Urinary bladder (tissue), 4 donors: ENCODE data around the gene CSF1R. TPM values are rescaled to one million over a fixed set of nuclear protein-coding genes. Genes with fewer than 3 reads are reported as not detected.

Source experiments
- DNase-seq: peaks from one replicate; pipeline ENCODE4 v3.0.0-alpha.2; 2015; ENCODE audit errors: extremely low spot score
- H3K27ac ChIP-seq: one replicate; pipeline ENCODE4 v1.5.1; 2013; ENCODE audit warnings: low read depth, mild to moderate bottlenecking, moderate library complexity
- H3K36me3 ChIP-seq: one replicate; pipeline ENCODE4 v1.6.1; 2013; ENCODE audit warnings: mild to moderate bottlenecking, moderate library complexity; ENCODE audit not compliant: insufficient read depth
- H3K4me1 ChIP-seq: one replicate; pipeline ENCODE4 v1.6.1; 2013; ENCODE audit warnings: mild to moderate bottlenecking, moderate library complexity; ENCODE audit not compliant: insufficient read depth
- H3K4me3 ChIP-seq: one replicate; pipeline ENCODE4 v1.5.1; 2013; ENCODE audit warnings: low read depth, low read length
- WGBS: extraction: QIAGEN DNeasy Blood & Tissue Kit; methylation state at CpG from one replicate; pipeline ENCODE4 v1.1.7; 2013; 5-methylcytosine and 5-hydroxymethylcytosine counted together
- polyA plus RNA-seq: library from polyadenylated mRNA; stranded (reverse); fragments of 200-250 nt; gene quantifications from one replicate; pipeline ENCODE4 v1.2.3, GENCODE V29; 2013
- total RNA-seq: library from RNA; depleted of rRNA; stranded (reverse); fragments of >200 nt; gene quantifications from one replicate; pipeline ENCODE4 v1.2.3, GENCODE V29; 2014
- donor health status: healthy with polysubstance abuse.
- donor health status: healthy.

CSF1R gene
- total and polyA plus RNA-seq, 2 donors, result 15.8 to 24.5 TPM

DNA sequence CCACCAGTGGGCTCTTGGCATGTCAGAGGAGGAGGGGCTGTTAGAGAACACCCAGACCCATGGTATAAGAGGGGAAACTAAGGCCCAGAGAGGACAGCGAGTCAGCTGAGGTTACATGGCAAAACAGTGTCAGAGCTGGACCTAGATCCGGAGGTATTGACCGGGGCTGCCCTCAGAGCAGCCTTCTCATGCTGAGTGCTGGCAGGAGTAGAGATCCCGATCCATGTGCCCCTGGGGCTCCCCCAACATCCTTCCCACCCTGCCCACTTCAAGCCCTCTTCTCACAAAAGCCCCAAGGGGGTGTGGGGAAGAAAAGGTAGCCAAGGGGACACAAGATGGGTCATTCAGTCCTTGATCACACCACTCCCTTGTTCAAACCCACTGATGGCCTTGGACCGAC is 19.9 kb downstream of the CSF1R start:
- H3K4me1 ChIP-seq, result no peaks in the 10 kb centered on the region
- 94% methylated on average over 5 of the region's 5 CpGs for WGBS
- H3K36me3 ChIP-seq, result no peaks in the 10 kb centered on the region
- no peak for DNase-seq
- no peak overlapping the region for H3K27ac ChIP-seq
- no peak overlapping the region for H3K4me3 ChIP-seq

DNA sequence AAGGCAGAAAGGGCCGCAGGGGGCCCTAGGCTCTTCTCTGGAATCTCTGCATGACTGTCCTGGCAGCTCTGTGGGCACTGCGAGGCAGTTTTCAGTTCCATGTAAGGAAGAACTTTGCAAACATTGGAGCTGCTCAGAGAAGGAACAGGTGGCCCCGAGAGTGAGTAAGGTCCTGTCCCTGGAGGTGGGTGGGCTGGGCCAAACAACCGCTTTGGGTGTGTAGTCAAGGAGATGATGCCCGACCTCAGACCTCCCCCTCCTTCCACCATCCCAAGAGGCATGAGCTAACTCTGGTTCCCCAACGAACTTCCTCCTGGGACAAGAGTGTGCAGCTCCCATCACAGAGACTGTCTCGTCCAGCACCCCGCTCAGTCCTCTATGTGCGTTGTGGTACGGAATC is 20.5 kb downstream of the CSF1R start:
- Histone ChIP-seq H3K4me1 (no peaks in the 10 kb centered on the region), H3K4me3 (no peak overlapping the region), H3K27ac (no peak overlapping the region), H3K36me3 (no peaks in the 10 kb centered on the region)
- 69% methylated on average over 10 of the region's 10 CpGs for WGBS
- DNase-seq, result no peak

DNA sequence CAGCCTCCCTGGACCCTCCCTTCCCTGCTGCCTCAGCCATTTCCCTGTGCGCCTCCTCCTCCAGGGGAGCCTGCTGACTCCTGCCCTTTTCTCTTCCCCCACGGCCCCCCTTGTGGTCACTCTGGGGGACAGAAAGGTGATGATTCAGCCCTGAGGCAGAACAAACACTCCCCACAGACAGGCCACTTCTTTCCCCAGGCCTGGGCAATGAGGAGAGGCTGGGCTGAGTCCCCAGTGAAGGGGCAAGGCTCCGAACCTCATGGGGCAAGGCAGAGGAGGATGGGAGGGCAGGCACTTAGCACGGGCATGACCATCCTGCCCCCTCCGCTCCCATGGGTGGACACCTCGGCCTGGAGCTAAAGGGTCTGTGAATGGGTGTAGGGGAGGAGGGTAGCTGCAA is 21.0 kb downstream of the CSF1R start:
- no peaks in the 10 kb centered on the region for H3K36me3 ChIP-seq
- DNase-seq, result no peak
- H3K27ac ChIP-seq, result no peak overlapping the region
- no peak overlapping the region for H3K4me3 ChIP-seq
- WGBS, result 82% methylated on average over 6 of the region's 6 CpGs
- no peaks in the 10 kb centered on the region for H3K4me1 ChIP-seq

DNA sequence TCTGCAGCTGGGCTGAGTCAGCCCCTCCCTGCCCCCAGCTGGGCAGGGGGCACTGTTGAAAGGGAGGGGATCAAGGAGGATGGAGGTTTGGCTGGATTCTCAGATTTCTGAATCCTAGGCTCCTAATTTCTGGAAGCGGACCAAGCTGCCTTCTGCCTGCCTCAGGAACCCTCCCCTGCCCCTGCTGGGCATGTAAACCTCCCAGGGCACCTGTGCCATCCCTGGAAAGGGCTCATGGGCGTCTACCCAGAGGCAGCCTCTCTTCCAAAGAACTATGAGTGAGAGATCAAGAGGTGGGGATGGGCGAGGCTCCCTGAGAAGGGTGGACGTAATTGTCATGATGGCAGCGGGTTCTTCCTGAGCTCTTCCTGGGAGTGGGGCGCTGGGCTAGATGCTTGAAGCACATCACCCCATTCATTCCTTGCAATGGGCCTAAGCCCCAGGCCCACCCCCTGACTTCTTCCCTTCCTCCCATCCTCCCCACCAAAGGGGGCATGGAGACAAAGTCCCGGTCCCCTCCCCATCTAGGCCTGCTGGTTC is 21.6 kb downstream of the CSF1R start:
- DNase-seq, result no peak
- no peaks in the 10 kb centered on the region for H3K36me3 ChIP-seq
- H3K4me3 ChIP-seq, result no peak overlapping the region
- H3K27ac ChIP-seq, result no peak overlapping the region
- no peaks in the 10 kb centered on the region for H3K4me1 ChIP-seq
- WGBS, result 88% methylated on average over 7 of the region's 7 CpGs

DNA sequence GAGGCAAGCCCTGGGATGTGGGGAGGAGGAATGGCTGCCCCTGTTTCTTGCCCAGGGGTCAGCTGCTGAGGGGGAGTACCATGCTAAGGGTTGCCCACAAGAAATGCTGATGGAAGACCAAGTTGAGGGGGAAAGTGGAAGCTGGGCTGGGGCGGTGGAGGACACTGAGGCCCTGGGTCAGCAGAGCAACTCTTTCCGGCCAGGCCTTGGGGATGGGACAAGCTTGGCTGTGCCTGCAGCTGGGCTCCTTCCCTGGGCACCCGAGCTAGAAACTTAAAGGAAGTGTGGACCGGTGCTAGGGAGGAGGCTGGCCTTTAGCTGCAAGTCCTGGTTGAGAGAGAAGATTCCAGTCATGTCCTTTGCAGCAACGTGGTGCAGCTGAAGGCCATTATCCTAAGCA is 22.7 kb downstream of the CSF1R start:
- Histone ChIP-seq H3K27ac (no peak overlapping the region), H3K4me1 (no peaks in the 10 kb centered on the region), H3K36me3 (no peaks in the 10 kb centered on the region), H3K4me3 (no peak overlapping the region)
- DNase-seq, result no peak
- WGBS, result 84% methylated on average over 5 of the region's 5 CpGs

DNA sequence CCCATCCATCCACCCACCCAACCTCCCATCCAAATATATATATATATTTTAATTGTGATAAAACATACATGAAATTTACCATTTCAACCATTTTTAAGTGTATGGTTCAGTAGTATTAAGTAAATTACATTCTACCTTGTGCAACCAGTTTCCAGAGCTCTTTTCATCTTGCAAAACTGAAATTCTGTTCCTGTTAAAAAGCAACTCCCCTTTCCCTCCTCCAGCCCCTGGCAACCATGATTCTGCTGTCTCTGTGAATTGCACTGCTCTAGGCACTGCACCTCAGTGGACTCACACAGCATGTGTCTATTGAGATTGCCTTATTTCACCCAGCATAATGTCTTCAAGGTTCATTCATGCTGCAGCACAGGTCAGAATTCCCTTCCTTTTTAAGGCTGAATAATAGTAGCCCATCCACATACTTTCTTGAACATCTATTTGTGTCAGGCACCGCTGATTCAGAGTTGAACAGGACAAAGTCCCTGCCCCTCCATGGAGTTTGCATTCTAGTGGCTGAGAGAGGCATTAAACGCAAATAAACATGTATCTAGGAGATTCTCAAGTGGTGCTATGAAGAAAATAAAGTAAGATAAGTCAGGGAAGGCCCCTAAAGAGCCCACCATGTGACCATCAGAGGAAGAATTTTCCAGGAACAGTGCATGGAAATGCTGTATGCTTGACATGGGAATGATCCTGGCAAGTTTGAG is 24.0 kb downstream of the CSF1R start:
- no peak overlapping the region for H3K27ac ChIP-seq
- 71% methylated on average over 2 of the region's 2 CpGs for WGBS
- DNase-seq, result no peak

DNA sequence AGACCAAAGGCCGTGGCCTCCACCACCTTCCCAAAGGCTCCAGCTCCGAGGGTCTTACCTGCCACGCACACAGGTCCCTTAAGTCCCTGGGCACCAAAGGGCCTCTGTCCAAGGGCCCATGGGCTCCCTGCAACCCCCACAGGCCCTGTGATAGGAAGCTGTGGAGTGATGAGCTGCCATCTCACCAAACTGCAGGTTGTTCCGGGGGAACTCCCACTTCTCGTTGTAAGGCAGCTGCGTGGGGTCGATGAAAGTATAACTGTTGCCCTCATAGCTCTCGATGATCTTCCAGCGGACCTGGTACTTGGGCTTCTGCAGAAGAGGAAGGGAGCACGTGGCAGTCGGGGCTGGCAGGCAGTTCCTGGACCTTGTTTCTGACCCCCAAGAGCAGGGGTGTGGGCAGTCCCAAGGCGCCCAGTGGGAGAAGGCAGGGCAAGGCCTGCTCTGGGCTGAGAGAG is 24.8 kb downstream of the CSF1R start:
- no peaks in the 10 kb centered on the region for H3K4me1 ChIP-seq
- DNase-seq, result no peak
- H3K4me3 ChIP-seq, result no peak overlapping the region
- no peak overlapping the region for H3K27ac ChIP-seq
- 93% methylated on average over 12 of the region's 12 CpGs for WGBS
- H3K36me3 ChIP-seq, result no peaks in the 10 kb centered on the region

More for the DNA sequence above, 24.0 kb downstream of the CSF1R start:
- H3K36me3 ChIP-seq, result no peaks in the 10 kb centered on the region
- no peak overlapping the region for H3K4me3 ChIP-seq
- no peaks in the 10 kb centered on the region for H3K4me1 ChIP-seq

DNA sequence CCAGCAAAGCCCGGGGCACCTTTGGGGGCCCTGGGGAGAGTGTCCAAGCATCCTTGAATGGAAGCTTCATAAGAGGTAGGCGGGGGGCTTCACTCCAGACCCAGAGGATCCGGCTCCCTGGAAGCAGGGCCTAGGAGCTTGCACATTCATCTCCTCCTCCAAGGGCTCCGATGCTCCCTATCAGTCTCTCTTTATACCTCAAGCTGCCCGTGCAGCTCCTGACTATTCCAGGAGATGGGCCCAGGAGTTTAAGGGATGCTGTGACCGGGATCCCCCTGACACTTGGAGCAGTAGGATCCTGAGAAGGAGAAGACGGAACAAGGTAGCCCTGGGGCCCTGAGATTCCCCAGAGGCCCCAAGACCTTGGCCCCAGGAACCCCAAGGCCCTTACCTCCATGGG is 25.9 kb downstream of the CSF1R start:
- Histone ChIP-seq H3K36me3 (no peaks in the 10 kb centered on the region), H3K4me3 (no peak overlapping the region), H3K27ac (no peak overlapping the region), H3K4me1 (no peaks in the 10 kb centered on the region)
- WGBS, result 85% methylated on average over 7 of the region's 7 CpGs
- no peak for DNase-seq

DNA sequence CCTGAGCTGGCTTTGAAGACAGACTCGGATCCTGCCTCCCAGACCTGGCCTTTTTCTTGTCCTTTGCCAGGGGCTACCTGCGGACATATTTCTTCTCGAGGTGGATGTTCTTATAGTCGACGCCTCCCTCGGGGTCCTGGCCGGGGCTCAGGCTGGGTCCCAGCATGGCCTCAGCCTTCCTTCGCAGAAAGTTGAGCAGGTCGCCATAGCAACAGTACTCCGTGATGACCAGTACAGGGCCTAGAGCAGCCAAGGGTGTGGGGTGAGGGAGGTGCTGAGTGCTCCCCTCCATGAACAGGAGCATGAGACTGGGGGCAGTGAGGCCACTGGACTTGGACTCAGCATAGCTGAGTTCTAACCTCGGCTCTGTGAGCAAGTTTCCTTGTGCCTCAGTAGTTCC is 26.7 kb downstream of the CSF1R start:
- no peak overlapping the region for H3K27ac ChIP-seq
- WGBS, result 88% methylated on average over 11 of the region's 11 CpGs
- no peaks in the 10 kb centered on the region for H3K4me1 ChIP-seq
- H3K4me3 ChIP-seq, result no peak overlapping the region
- H3K36me3 ChIP-seq, result no peaks in the 10 kb centered on the region
- no peak for DNase-seq

DNA sequence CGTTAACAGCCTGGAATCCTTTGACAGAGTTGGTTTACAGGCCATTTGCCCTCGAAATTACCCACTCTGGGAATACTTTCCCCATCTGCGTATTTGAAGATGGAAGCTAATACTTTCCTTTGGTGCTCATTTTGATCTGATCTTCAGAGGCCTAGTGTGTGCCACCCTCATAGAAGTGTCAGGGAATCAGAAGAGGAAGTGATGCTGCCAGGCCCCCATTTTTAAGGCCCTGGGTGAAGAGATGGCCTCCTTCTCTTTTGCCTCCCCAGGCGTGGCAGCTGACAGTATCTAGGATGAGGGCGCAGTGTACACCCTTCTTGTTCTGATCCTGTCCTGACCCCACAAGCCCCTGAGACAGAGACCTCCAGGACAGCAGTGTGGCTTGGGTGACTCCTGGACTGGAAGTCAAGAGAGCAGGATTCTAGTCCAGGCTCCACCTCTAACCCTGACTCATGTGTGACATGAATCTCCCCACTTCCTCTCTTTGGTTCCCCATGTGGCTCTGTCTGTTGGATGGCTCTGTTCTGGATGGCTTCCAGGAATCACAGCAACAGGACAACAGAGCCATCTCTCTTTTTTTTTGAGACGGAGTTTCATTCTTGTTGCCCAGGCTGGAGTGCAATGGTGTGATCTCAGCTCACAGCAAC is 27.8 kb downstream of the CSF1R start:
- H3K4me1 ChIP-seq, result no peaks in the 10 kb centered on the region
- H3K4me3 ChIP-seq, result no peak overlapping the region
- H3K27ac ChIP-seq, result no peak overlapping the region
- 85% methylated on average over 6 of the region's 6 CpGs for WGBS
- no peak for DNase-seq
- no peaks in the 10 kb centered on the region for H3K36me3 ChIP-seq

DNA sequence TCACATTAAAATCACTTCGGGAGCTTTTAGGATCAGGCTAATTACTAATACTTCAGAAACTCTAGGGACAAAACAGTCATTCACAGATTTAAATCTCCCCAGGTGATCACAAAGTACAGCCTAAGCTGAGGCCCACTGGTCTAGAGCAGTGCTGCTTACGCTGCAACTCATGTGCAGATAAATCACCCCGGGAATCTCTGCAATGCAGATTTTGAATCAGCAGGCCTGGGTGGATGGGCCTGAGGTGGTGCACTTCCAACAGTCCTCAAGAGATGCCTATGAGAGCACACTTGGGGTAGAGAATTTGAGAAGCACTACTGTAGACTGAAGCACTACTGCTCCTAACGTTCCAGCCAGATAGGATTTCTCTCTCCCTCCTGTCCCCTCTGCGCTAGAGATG is 28.4 kb downstream of the CSF1R start:
- Histone ChIP-seq H3K4me1 (no peaks in the 10 kb centered on the region), H3K36me3 (no peaks in the 10 kb centered on the region), H3K27ac (no peak overlapping the region), H3K4me3 (no peak overlapping the region)
- DNase-seq, result no peak
- WGBS, result 64% methylated on average over 5 of the region's 5 CpGs

DNA sequence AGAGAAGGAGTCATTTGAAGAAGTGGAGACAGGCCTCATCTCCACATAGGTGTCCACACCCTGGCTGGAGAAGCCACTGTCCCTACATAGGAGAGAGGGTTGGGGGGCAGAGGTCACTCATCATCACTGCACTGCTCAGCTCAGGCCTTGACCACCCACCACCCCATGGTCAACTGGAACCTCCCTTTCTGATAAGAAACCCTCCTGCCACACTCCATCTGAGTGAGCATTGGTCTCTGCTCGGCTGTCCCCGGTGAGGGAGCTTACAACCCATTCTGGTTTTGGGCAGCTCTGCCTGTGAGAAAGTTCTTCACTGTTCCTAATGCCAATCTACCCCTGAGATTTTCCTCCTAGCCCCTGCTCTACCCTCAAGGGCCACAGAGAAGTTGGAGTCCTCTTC is 28.8 kb downstream of the CSF1R start:
- DNase-seq, result no peak
- Histone ChIP-seq H3K4me3 (no peak overlapping the region), H3K27ac (no peak overlapping the region), H3K36me3 (no peaks in the 10 kb centered on the region), H3K4me1 (no peaks in the 10 kb centered on the region)
- WGBS, result 89% methylated on average over 2 of the region's 2 CpGs

DNA sequence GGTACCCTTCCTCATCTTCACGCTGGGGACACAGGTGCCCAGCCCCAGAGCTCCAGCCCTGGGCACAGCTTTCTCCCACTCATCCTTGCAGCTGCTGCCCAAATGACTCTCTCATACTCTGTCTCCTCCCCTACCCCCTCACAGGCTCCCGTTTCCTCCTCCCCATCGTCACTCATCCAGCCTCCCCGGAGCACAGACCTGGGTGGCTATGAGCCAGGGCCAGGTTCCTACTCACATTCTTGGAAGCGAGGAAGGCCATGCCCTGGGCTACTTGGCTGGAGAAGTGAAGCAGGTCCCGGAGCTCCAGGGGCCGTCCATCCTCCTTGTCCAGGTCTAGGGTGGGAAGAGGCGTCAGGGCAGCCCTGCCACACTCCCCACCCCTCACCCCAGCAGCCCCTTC is 29.3 kb downstream of the CSF1R start:
- H3K36me3 ChIP-seq, result no peaks in the 10 kb centered on the region
- 71% methylated on average over 8 of the region's 8 CpGs for WGBS

DNA sequence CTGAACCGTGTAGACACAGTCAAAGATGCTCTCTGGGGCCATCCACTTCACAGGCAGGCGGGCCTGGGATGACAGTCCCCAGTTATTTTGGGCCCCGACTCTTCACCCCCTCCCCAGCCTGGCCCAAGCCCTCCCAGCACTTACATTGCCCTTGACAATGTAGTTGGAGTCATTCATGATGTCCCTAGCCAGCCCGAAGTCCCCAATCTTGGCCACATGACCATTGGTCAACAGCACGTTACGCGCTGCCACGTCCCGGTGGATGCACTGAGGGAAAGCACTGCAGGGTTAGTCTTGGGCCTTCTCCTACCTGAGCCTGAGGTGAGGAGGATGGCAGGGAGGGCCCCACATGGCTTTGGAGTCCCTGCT is 30.3 kb downstream of the CSF1R start:
- WGBS, result 94% methylated on average over 9 of the region's 9 CpGs
- Histone ChIP-seq H3K4me1 (no peaks in the 10 kb centered on the region), H3K36me3 (no peaks in the 10 kb centered on the region), H3K27ac (no peak overlapping the region), H3K4me3 (no peak overlapping the region)
- DNase-seq, result no peak

More for the DNA sequence above, 29.3 kb downstream of the CSF1R start:
- no peaks in the 10 kb centered on the region for H3K4me1 ChIP-seq
- no peak overlapping the region for H3K4me3 ChIP-seq
- H3K27ac ChIP-seq, result no peak overlapping the region
- no peak for DNase-seq
